Activated naive CD4-positive, alpha-beta T cell treated with anti-CD3 and anti-CD28 coated beads, Interleukin-2, amount 10 ng/mL, durations not matched to agents 7 days and 5 days (primary cell): ENCODE measurements around the gene RBM28.
A peak's percentile ranks its signal among the peaks of the same experiment; 100 is the strongest.

Source experiments
- CTCF ChIA-PET: fragments of 350-600 bp; sonication (Branson Sonifier 250); formaldehyde crosslinking; loops from one replicate; lab custom pipeline; 2021; ENCODE audit warnings: antibody characterized with exemption; lab: Charles Lee
- DNase-seq: peaks from one replicate; pipeline ENCODE4 v3.0.0-alpha.2; 2020
- H3K27ac Mint-ChIP-seq: one replicate; pipeline ENCODE4 v1.8.0; 2021; ENCODE audit warnings: mild to moderate bottlenecking, moderate library complexity, mixed read lengths
- H3K27me3 Mint-ChIP-seq: one replicate; pipeline ENCODE4 v1.8.0; 2021; ENCODE audit warnings: mild to moderate bottlenecking, mixed read lengths
- H3K36me3 Mint-ChIP-seq: one replicate; pipeline ENCODE4 v1.8.0; 2021; ENCODE audit warnings: mixed read lengths
- H3K4me1 Mint-ChIP-seq: one replicate; pipeline ENCODE4 v1.8.0; 2021; ENCODE audit warnings: mixed read lengths
- H3K4me3 Mint-ChIP-seq: one replicate; pipeline ENCODE4 v1.8.0; 2021; ENCODE audit warnings: mild to moderate bottlenecking, moderate library complexity, mixed read lengths
- H3K9me3 Mint-ChIP-seq: one replicate; pipeline ENCODE4 v1.8.0; 2021; ENCODE audit warnings: mixed read lengths

The RBM28 gene

DNA sequence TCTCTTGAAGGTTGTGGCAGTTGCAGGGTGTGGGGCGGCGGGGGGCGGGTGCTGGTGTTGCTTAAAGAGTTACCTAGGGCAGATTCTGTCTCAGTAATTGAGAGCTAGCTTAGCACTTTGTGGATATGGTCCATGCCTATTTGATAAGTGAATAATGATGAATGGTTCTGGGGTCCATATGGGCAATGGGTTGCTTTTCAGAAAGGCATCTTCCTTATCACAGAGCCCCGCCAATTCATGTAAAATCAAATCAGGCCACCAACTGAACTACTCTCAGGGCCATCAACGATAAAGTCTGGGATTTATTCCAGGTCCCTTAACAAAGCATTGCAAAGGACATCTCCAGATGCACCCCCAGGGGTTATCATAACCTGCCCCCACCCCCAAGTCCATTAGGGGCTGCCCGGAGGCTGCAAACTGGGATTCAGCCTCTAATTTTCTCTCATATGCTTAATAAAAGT is 19.6 kb upstream of the RBM28 start:
- no peak for DNase-seq
- Mint-ChIP-seq H3K4me3 (no peak overlapping the region), H3K9me3 (no peaks in the 10 kb centered on the region), H3K4me1 (peaks cover 21% of the 10 kb centered on the region), H3K36me3 (no peaks in the 10 kb centered on the region), H3K27ac (no peak overlapping the region), H3K27me3 (peaks cover 92% of the 10 kb centered on the region)
- CTCF ChIA-PET, result interaction anchor here (1.0 to 2.0 kb wide), 3 partner anchors 16 to 23 kb away, joined by 3 to 7 read pairs (median 5); no protein-coding TSS in a partner anchor

GRCh38 chr7:128362670-128363069 is 19.0 kb upstream of the RBM28 start:
- H3K36me3 Mint-ChIP-seq, result no peaks in the 10 kb centered on the region
- H3K27ac Mint-ChIP-seq, result no peak overlapping the region
- H3K4me1 Mint-ChIP-seq, result peaks cover 21% of the 10 kb centered on the region
- peaks cover 98% of the 10 kb centered on the region for H3K27me3 Mint-ChIP-seq
- CTCF ChIA-PET, result interaction anchor here (1.0 to 2.0 kb wide), 4 partner anchors 11 to 24 kb away, joined by 3 to 7 read pairs (median 4); no protein-coding TSS in a partner anchor
- H3K9me3 Mint-ChIP-seq, result no peaks in the 10 kb centered on the region
- H3K4me3 Mint-ChIP-seq, result peak overlapping the region; percentile 74
- no peak for DNase-seq

DNA sequence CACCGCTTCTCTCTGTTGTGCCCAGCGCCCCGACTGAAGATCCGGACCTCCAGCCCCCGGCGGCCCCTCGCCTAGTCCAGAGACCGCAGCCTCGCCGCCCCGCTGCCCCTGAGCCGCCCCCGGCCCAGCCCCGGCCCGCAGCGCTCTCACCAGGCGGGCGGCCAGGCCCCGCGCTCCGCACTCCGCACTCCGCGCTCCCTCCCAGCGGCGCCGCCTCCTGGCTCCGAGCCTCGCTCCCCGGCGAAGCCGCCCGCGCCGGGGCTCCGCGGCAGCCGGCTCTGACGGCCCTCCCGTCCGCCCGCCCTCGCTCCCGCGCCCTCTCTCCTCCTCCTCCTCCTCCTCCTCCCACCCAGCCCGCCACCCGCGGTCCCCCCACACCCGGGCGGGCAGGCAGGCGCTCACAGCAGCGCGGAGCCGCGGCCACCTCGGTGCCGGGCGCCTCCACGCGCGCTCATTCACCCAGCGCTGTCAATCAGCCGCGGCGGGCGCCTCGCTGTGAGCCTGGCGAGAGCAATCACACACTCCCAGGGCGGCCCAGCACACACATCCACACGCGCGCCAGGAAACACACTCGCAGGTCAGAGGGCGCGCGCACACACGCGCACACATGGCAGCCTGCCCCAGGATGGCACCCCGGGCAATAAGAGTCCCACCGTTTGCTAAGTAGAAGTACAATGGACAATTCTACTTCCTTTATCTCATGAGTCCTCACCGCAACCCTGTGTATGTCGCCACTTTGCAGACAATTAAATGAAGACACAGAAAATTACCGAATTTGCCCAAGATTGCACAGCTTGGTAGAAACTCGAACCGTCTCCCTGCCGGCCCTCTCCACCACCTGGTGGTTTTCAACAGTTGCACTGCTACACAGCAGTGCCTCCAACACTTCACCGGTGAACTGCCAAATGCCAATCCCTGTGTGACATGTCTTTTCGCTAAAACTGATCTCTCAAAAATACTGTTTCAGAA is 18.0 kb upstream of the RBM28 start, which contains the start of gene PRRT4:
TSS of gene PRRT4 (minus strand) at position 280 of the 969 bp plus-strand sequence.
- H3K9me3 Mint-ChIP-seq, result no peaks in the 10 kb centered on the region
- CTCF ChIA-PET, result interaction anchor here (0.6 to 2.0 kb wide), 4 partner anchors 10 to 33 kb away, joined by 3 to 7 read pairs (median 3); no protein-coding TSS in a partner anchor
- H3K4me3 Mint-ChIP-seq, result peak within 1 kb of the TSS; percentile 74
- H3K4me1 Mint-ChIP-seq, result peaks cover 21% of the 10 kb centered on the region
- DNase-seq, result peak; percentile 63
- H3K27me3 Mint-ChIP-seq, result peaks cover 94% of the 10 kb centered on the region
- H3K27ac Mint-ChIP-seq, result peak within 1 kb of the TSS; percentile 42
- H3K36me3 Mint-ChIP-seq, result no peaks in the 10 kb centered on the region

DNA sequence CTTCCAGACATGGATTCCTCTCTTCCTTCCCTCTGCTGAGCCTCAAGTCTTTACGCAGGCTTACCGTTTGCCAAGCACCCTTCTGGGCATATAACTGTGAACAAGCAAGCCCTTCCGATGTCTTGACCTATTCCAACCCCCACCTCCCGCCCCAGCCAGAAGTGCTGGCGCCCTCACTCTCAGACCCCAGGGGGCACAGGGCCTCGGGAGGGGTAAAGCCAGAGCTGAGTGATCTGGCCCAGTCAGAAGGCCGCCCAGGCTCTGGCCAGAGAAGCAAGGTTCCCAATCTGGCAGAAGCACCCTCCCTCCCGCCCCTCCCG is 16.6 kb upstream of the RBM28 start:
- Mint-ChIP-seq H3K27me3 (peaks cover 93% of the 10 kb centered on the region), H3K4me1 (peaks cover 26% of the 10 kb centered on the region), H3K27ac (peak overlapping the region; percentile 43), H3K4me3 (no peak overlapping the region), H3K36me3 (no peaks in the 10 kb centered on the region), H3K9me3 (no peaks in the 10 kb centered on the region)
- CTCF ChIA-PET, result interaction anchor here (1.1 kb wide), 1 partner anchor 9 kb away, joined by 4 read pairs; no protein-coding TSS in a partner anchor
- DNase-seq, result no peak

- Mint-ChIP-seq H3K4me1 (peaks cover 26% of the 10 kb centered on the region), H3K27me3 (peaks cover 92% of the 10 kb centered on the region), H3K9me3 (no peaks in the 10 kb centered on the region), H3K27ac (no peak overlapping the region), H3K36me3 (no peaks in the 10 kb centered on the region), H3K4me3 (no peak overlapping the region)
- CTCF ChIA-PET, result interaction anchor here (1.1 to 1.5 kb wide), 3 partner anchors 8 to 28 kb away, joined by 4 to 5 read pairs (median 4); no protein-coding TSS in a partner anchor
- DNase-seq, result no peak
Measured at GRCh38 chr7:128359939-128360338, 16.2 kb upstream of the RBM28 start.

- no peak for DNase-seq
- H3K27me3 Mint-ChIP-seq, result peaks cover 92% of the 10 kb centered on the region
- no peaks in the 10 kb centered on the region for H3K9me3 Mint-ChIP-seq
- no peak overlapping the region for H3K27ac Mint-ChIP-seq
- CTCF ChIA-PET, result interaction anchor here (1.4 to 1.5 kb wide), 2 partner anchors 22 to 28 kb away, joined by 4 to 5 read pairs; no protein-coding TSS in a partner anchor
- H3K4me3 Mint-ChIP-seq, result no peak overlapping the region
- no peaks in the 10 kb centered on the region for H3K36me3 Mint-ChIP-seq
- peaks cover 26% of the 10 kb centered on the region for H3K4me1 Mint-ChIP-seq
Measured at GRCh38 chr7:128359336-128359735, 15.6 kb upstream of the RBM28 start.

DNA sequence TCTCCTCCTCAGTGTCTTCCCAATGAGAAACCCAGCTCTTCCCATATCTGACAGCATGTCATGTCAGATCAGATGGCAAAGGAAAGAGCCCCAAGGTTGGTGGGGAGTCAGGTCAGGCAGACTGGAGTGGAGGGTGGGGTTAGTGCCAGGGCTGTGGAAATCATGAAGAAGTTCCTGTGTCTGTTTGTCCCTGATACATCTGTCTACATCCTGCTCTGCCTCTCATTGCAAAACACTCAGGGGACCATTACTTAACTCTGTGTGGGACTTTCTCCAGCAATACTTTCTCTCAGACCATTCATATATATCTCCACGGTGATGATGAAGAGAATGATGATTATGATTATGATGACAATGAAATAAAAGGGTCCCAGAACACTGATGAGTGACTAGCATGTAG is 14.5 kb upstream of the RBM28 start:
- CTCF ChIA-PET, result interaction anchor here (0.7 to 2.2 kb wide), 8 partner anchors 9 to 68 kb away, joined by 3 to 9 read pairs (median 3); no protein-coding TSS in a partner anchor
- Mint-ChIP-seq H3K27ac (no peak overlapping the region), H3K9me3 (no peaks in the 10 kb centered on the region), H3K4me3 (no peak overlapping the region), H3K36me3 (no peaks in the 10 kb centered on the region), H3K4me1 (peaks cover 27% of the 10 kb centered on the region), H3K27me3 (peaks cover 92% of the 10 kb centered on the region)
- DNase-seq, result no peak

- DNase-seq, result no peak
- H3K4me3 Mint-ChIP-seq, result no peak overlapping the region
- peaks cover 22% of the 10 kb centered on the region for H3K4me1 Mint-ChIP-seq
- no peaks in the 10 kb centered on the region for H3K36me3 Mint-ChIP-seq
- CTCF ChIA-PET, result interaction anchor here (0.7 to 2.2 kb wide), 4 partner anchors 24 to 69 kb away, joined by 3 to 9 read pairs (median 6); no protein-coding TSS in a partner anchor
- peaks cover 92% of the 10 kb centered on the region for H3K27me3 Mint-ChIP-seq
- H3K27ac Mint-ChIP-seq, result no peak overlapping the region
- H3K9me3 Mint-ChIP-seq, result no peaks in the 10 kb centered on the region
Measured at GRCh38 chr7:128357217-128357613, 13.5 kb upstream of the RBM28 start.

- H3K27me3 Mint-ChIP-seq, result peaks cover 89% of the 10 kb centered on the region
- CTCF ChIA-PET, result interaction anchor here (1.1 to 2.2 kb wide), 4 partner anchors 25 to 33 kb away, joined by 3 to 9 read pairs (median 6); no protein-coding TSS in a partner anchor
- H3K27ac Mint-ChIP-seq, result no peak overlapping the region
- no peaks in the 10 kb centered on the region for H3K36me3 Mint-ChIP-seq
- peaks cover 17% of the 10 kb centered on the region for H3K4me1 Mint-ChIP-seq
- no peak overlapping the region for H3K4me3 Mint-ChIP-seq
- no peaks in the 10 kb centered on the region for H3K9me3 Mint-ChIP-seq
- DNase-seq, result no peak
Measured at GRCh38 chr7:128356546-128357216, 13.0 kb upstream of the RBM28 start.

- H3K36me3 Mint-ChIP-seq, result no peaks in the 10 kb centered on the region
- no peak for DNase-seq
- no peak overlapping the region for H3K4me3 Mint-ChIP-seq
- peaks cover 88% of the 10 kb centered on the region for H3K27me3 Mint-ChIP-seq
- H3K27ac Mint-ChIP-seq, result no peak overlapping the region
- CTCF ChIA-PET, result interaction anchor here (1.1 to 1.8 kb wide), 4 partner anchors 29 to 73 kb away, joined by 3 to 5 read pairs (median 4); no protein-coding TSS in a partner anchor
- peaks cover 9% of the 10 kb centered on the region for H3K4me1 Mint-ChIP-seq
- H3K9me3 Mint-ChIP-seq, result no peaks in the 10 kb centered on the region
Measured at GRCh38 chr7:128353610-128354009, 9.9 kb upstream of the RBM28 start.

- Mint-ChIP-seq H3K27me3 (peaks cover 87% of the 10 kb centered on the region), H3K9me3 (no peaks in the 10 kb centered on the region), H3K4me1 (peaks cover 9% of the 10 kb centered on the region), H3K27ac (no peak overlapping the region), H3K36me3 (no peaks in the 10 kb centered on the region), H3K4me3 (no peak overlapping the region)
- DNase-seq, result no peak
- CTCF ChIA-PET, result interaction anchor here (0.7 to 1.8 kb wide), 5 partner anchors 24 to 73 kb away, joined by 3 to 5 read pairs (median 3); no protein-coding TSS in a partner anchor
Measured at GRCh38 chr7:128353189-128353588, 9.5 kb upstream of the RBM28 start.

- CTCF ChIA-PET, result interaction anchor here (0.7 to 1.8 kb wide), 5 partner anchors 24 to 74 kb away, joined by 3 to 5 read pairs (median 3); no protein-coding TSS in a partner anchor
- Mint-ChIP-seq H3K27ac (no peak overlapping the region), H3K9me3 (no peaks in the 10 kb centered on the region), H3K36me3 (no peaks in the 10 kb centered on the region), H3K4me3 (no peak overlapping the region), H3K27me3 (peaks cover 85% of the 10 kb centered on the region), H3K4me1 (peaks cover 9% of the 10 kb centered on the region)
- DNase-seq, result no peak
Measured at GRCh38 chr7:128352636-128353035, 8.9 kb upstream of the RBM28 start.

- peaks cover 84% of the 10 kb centered on the region for H3K27me3 Mint-ChIP-seq
- CTCF ChIA-PET, result interaction anchor here (5.6 kb wide), 1 partner anchor 36 kb away, joined by 183 read pairs; no protein-coding TSS in a partner anchor
Measured at GRCh38 chr7:128352153-128352537, 8.4 kb upstream of the RBM28 start.

More at GRCh38 chr7:128352153-128352537, 8.4 kb upstream of the RBM28 start:
- DNase-seq, result peak; percentile 34
- H3K27ac Mint-ChIP-seq, result no peak overlapping the region
- H3K36me3 Mint-ChIP-seq, result no peaks in the 10 kb centered on the region
- no peaks in the 10 kb centered on the region for H3K9me3 Mint-ChIP-seq
- H3K4me1 Mint-ChIP-seq, result peaks cover 9% of the 10 kb centered on the region
- no peak overlapping the region for H3K4me3 Mint-ChIP-seq
